ENCODE data around the gene GREB1.

Gene GREB1

GRCh38 chr2:11656671-11657101 is 122.8 kb downstream of the GREB1 start:
- H4K20me1 ChIP-seq (ENCODE audit: low read depth, low read length), result no peaks in the 10 kb centered on the region
- no peak overlapping the region for H2AFZ ChIP-seq (ENCODE audit: low read depth, low read length, severe bottlenecking)
- no peak overlapping the region for H3K4me2 ChIP-seq (ENCODE audit: low read depth, low read length, poor library complexity, severe bottlenecking)
- TF ChIP-seq CTCF (IDR thresholded peaks at IDR 0.05; ENCODE audit: insufficient read depth, low read length, poor library complexity, severe bottlenecking), result no peak
- no peak for TF ChIP-seq EZH2phosphoT487 (conservative IDR thresholded peaks at IDR 0.05; ENCODE audit: low read length)
- no peaks in the 10 kb centered on the region for H3K79me2 ChIP-seq (ENCODE audit: insufficient read depth, low read length)
- H3K27ac ChIP-seq (ENCODE audit: low read depth, low read length), result no peak overlapping the region
- H3K9ac ChIP-seq (ENCODE audit: low read length), result no peak overlapping the region
- no peaks in the 10 kb centered on the region for H3K9me2 ChIP-seq (replicated peaks; ENCODE audit: insufficient read depth, low read length)
- H3K4me3 ChIP-seq (ENCODE audit: insufficient read depth, low read length, poor library complexity, severe bottlenecking), result no peak overlapping the region
- H3F3A ChIP-seq (ENCODE audit: insufficient read depth), result no peaks in the 10 kb centered on the region
- H3K9me3 ChIP-seq (ENCODE audit: insufficient read depth, low read length), result no peaks in the 10 kb centered on the region
- H3K27me3 ChIP-seq (ENCODE audit: low read length), result no peaks in the 10 kb centered on the region
- no peaks in the 10 kb centered on the region for H3K36me3 ChIP-seq (ENCODE audit: low read length)

GRCh38 chr2:11657195-11657594 is 123.3 kb downstream of the GREB1 start:
- Histone ChIP-seq H3K4me3 (ENCODE audit: insufficient read depth, low read length, poor library complexity, severe bottlenecking) (no peak overlapping the region), H3K27ac (ENCODE audit: low read depth, low read length) (no peak overlapping the region), H2AFZ (ENCODE audit: low read depth, low read length, severe bottlenecking) (no peak overlapping the region), H3K9ac (ENCODE audit: low read length) (no peak overlapping the region), H3K36me3 (ENCODE audit: low read length) (no peaks in the 10 kb centered on the region), H3K9me2 (replicated peaks; ENCODE audit: insufficient read depth, low read length) (no peaks in the 10 kb centered on the region), H3K9me3 (ENCODE audit: insufficient read depth, low read length) (no peaks in the 10 kb centered on the region), H3K27me3 (ENCODE audit: low read length) (no peaks in the 10 kb centered on the region), H3K4me2 (ENCODE audit: low read depth, low read length, poor library complexity, severe bottlenecking) (no peak overlapping the region), H3K79me2 (ENCODE audit: insufficient read depth, low read length) (no peaks in the 10 kb centered on the region), H4K20me1 (ENCODE audit: low read depth, low read length) (no peaks in the 10 kb centered on the region), H3F3A (ENCODE audit: insufficient read depth) (no peaks in the 10 kb centered on the region)
- TF ChIP-seq CTCF (IDR thresholded peaks at IDR 0.05; ENCODE audit: insufficient read depth, low read length, poor library complexity, severe bottlenecking) (no peak), EZH2phosphoT487 (conservative IDR thresholded peaks at IDR 0.05; ENCODE audit: low read length) (no peak)

GRCh38 chr2:11657646-11658045 is 123.8 kb downstream of the GREB1 start:
- Histone ChIP-seq H2AFZ (ENCODE audit: low read depth, low read length, severe bottlenecking) (no peak overlapping the region), H3K27me3 (ENCODE audit: low read length) (no peaks in the 10 kb centered on the region), H3K9me3 (ENCODE audit: insufficient read depth, low read length) (peaks cover under 1% of the 10 kb centered on the region; the same call in 1 of the 2 replicates), H3K27ac (ENCODE audit: low read depth, low read length) (no peak overlapping the region), H3K4me2 (ENCODE audit: low read depth, low read length, poor library complexity, severe bottlenecking) (no peak overlapping the region), H3F3A (ENCODE audit: insufficient read depth) (no peaks in the 10 kb centered on the region), H3K9me2 (replicated peaks; ENCODE audit: insufficient read depth, low read length) (no peaks in the 10 kb centered on the region), H3K4me3 (ENCODE audit: insufficient read depth, low read length, poor library complexity, severe bottlenecking) (no peak overlapping the region), H4K20me1 (ENCODE audit: low read depth, low read length) (no peaks in the 10 kb centered on the region), H3K36me3 (ENCODE audit: low read length) (no peaks in the 10 kb centered on the region), H3K79me2 (ENCODE audit: insufficient read depth, low read length) (no peaks in the 10 kb centered on the region), H3K9ac (ENCODE audit: low read length) (no peak overlapping the region)
- TF ChIP-seq CTCF (IDR thresholded peaks at IDR 0.05; ENCODE audit: insufficient read depth, low read length, poor library complexity, severe bottlenecking) (no peak), EZH2phosphoT487 (conservative IDR thresholded peaks at IDR 0.05; ENCODE audit: low read length) (no peak)
